Endodermal cell (in vitro differentiated cells): ENCODE data around the gene LSM14A. TPM values are rescaled to one million over a fixed set of nuclear protein-coding genes. Genes with fewer than 3 reads are reported as not detected.
"Not testable (repeated sequence)": the region's sequence is repeated elsewhere in the genome, so short reads cannot be mapped to it uniquely, and the experiment has no call there.

Experiments
- DNase-seq: peaks from one replicate; pipeline ENCODE4 v3.0.0-alpha.2; 2017
- H3K27ac ChIP-seq: 2 replicates; pipeline ENCODE4 v1.5.1; 2013; ENCODE audit warnings: mild to moderate bottlenecking, low read depth, low read length, moderate library complexity
- H3K27me3 ChIP-seq: 2 replicates; pipeline ENCODE4 v1.6.1; 2013; ENCODE audit warnings: mild to moderate bottlenecking, low read length, moderate library complexity; ENCODE audit not compliant: insufficient read depth, control insufficient read depth, poor library complexity, severe bottlenecking
- H3K36me3 ChIP-seq: 2 replicates; pipeline ENCODE4 v1.7.0; 2013; ENCODE audit warnings: mild to moderate bottlenecking, low read length, moderate library complexity; ENCODE audit not compliant: control insufficient read depth, insufficient read depth
- H3K4me1 ChIP-seq: one replicate; pipeline ENCODE4 v1.7.0; 2013; ENCODE audit warnings: low read length; ENCODE audit not compliant: control insufficient read depth, insufficient read depth
- H3K4me3 ChIP-seq: 2 replicates; pipeline ENCODE4 v1.5.1; 2013; ENCODE audit warnings: mild to moderate bottlenecking, low read length, moderate library complexity
- H3K9ac ChIP-seq: 2 replicates; pipeline ENCODE4 v1.6.1; 2013; ENCODE audit warnings: mild to moderate bottlenecking, low read length, moderate library complexity; ENCODE audit not compliant: poor library complexity, severe bottlenecking; ENCODE audit errors: extremely low read depth
- H3K9me3 ChIP-seq: 2 replicates; pipeline ENCODE4 v1.6.1; 2013; ENCODE audit warnings: mild to moderate bottlenecking, low read length, moderate library complexity; ENCODE audit not compliant: control insufficient read depth
- H3K27ac Mint-ChIP-seq: 2 replicates; pipeline ENCODE4 v1.8.0; 2020; ENCODE audit warnings: mixed read lengths
- H3K27me3 Mint-ChIP-seq: 2 replicates; pipeline ENCODE4 v1.8.0; 2021; ENCODE audit warnings: mild to moderate bottlenecking, mixed read lengths; ENCODE audit not compliant: insufficient read depth
- H3K36me3 Mint-ChIP-seq: 2 replicates; pipeline ENCODE4 v1.8.0; 2020; ENCODE audit warnings: low read depth, mixed read lengths
- H3K4me1 Mint-ChIP-seq: 2 replicates; pipeline ENCODE4 v1.8.0; 2020; ENCODE audit warnings: mixed read lengths
- H3K4me3 Mint-ChIP-seq: 2 replicates; pipeline ENCODE4 v1.8.0; 2020; ENCODE audit warnings: mild to moderate bottlenecking, moderate library complexity, mixed read lengths
- H3K9me3 Mint-ChIP-seq: 2 replicates; pipeline ENCODE4 v1.8.0; 2020; ENCODE audit warnings: mild to moderate bottlenecking, mixed read lengths
- WGBS, 2 experiments: methylation state at CpG; one replicate each; pipeline versions ENCODE4 v1.1.5 to v1.1.7; 2013; ENCODE audit warnings: missing lambda C conversion rate in 2 of 2, mixed read lengths in 1 of 2; ENCODE audit not compliant: insufficient coverage in 1 of 2, insufficient read length in 1 of 2; 5-methylcytosine and 5-hydroxymethylcytosine counted together
- total RNA-seq, 2 donors: library from RNA; stranded (reverse); fragmentation: NEBNext Ultra II Directional in 1 of 2; extraction: Animal tissue kit (Norgen Biotek cat#: 25700) in 1 of 2; gene quantifications; 2 replicates in 1 of 2; 3 replicates in 1 of 2; pipeline ENCODE4 v1.2.1, GENCODE V29; 2021
- TF ChIP-seq, protein P1 (sequence below): fragments of 200-600 bp; sonication (generic); conservative IDR thresholded peaks from 2 replicates; pipeline ENCODE4 v1.5.0; 2021; ENCODE audit warnings: antibody characterized with exemption, mild to moderate bottlenecking

LSM14A gene
- total RNA-seq, 2 donors from 2014 or later, result 188 to 192 TPM

DNA sequence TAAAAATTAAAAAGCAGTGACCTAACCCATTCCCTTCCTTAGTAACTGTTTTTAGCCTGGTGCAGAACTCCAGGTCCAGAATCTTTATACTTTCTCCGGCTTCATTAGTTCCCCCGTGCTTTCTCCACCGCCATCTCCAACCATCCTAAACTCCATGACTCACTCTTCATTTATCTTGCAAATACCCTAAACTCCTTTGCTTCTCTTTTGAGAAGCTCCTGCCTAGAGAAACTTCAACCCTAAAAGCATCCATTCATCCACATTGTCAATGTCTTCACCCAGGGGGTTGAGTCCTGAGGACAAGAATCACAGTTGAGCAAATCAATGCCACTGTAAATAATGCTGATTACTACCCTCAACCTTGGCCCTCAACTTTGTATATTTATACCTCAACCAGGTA is 65.0 kb downstream of the LSM14A start:
- Histone ChIP-seq H3K4me1 (no peaks in the 10 kb centered on the region), H3K9me3 (no peaks in the 10 kb centered on the region), H3K27ac (no peak overlapping the region), H3K4me3 (no peak overlapping the region), H3K36me3 (peaks cover 6% of the 10 kb centered on the region), H3K9ac (no peak overlapping the region), H3K27me3 (no peaks in the 10 kb centered on the region)
- DNase-seq, result no peak
- 40 to 75% methylated on average over 2 to 3 of the region's 3 CpGs for WGBS, 2 experiments
- H3K27ac Mint-ChIP-seq, result peak overlapping the region; percentile 16
- TF ChIP-seq, protein P1, sequence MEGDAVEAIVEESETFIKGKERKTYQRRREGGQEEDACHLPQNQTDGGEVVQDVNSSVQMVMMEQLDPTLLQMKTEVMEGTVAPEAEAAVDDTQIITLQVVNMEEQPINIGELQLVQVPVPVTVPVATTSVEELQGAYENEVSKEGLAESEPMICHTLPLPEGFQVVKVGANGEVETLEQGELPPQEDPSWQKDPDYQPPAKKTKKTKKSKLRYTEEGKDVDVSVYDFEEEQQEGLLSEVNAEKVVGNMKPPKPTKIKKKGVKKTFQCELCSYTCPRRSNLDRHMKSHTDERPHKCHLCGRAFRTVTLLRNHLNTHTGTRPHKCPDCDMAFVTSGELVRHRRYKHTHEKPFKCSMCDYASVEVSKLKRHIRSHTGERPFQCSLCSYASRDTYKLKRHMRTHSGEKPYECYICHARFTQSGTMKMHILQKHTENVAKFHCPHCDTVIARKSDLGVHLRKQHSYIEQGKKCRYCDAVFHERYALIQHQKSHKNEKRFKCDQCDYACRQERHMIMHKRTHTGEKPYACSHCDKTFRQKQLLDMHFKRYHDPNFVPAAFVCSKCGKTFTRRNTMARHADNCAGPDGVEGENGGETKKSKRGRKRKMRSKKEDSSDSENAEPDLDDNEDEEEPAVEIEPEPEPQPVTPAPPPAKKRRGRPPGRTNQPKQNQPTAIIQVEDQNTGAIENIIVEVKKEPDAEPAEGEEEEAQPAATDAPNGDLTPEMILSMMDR, result no peak
- H3K27me3 Mint-ChIP-seq, result no peaks in the 10 kb centered on the region
- no peak overlapping the region for H3K4me3 Mint-ChIP-seq
- H3K9me3 Mint-ChIP-seq, result no peaks in the 10 kb centered on the region
- H3K4me1 Mint-ChIP-seq, result peaks cover 4% of the 10 kb centered on the region
- H3K36me3 Mint-ChIP-seq, result peaks cover 13% of the 10 kb centered on the region

DNA sequence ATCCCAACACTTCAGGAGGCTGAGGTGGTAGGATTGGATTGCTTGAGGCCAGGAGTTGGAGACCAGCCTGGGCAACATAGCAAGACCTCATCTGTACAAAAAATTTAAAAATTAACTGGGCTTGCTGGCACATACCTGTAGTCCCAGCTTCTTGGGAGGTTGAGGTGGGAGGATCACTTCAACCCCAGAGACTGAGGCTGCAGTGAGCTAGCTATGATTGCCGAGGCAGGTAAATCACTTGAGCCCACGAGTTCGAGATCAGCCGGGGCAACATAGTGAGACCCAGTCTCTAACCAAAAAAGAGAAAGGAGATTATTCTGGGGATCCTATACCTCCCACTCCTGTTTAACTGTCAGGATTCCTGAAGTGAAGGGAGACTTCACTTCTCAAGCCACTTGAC is 65.6 kb downstream of the LSM14A start:
- TF ChIP-seq, protein P1, result no peak
- no peak for DNase-seq
- peaks cover 5% of the 10 kb centered on the region for H3K36me3 ChIP-seq
- no peak overlapping the region for H3K9ac ChIP-seq
- no peaks in the 10 kb centered on the region for H3K9me3 ChIP-seq
- Mint-ChIP-seq H3K27ac (no peak overlapping the region), H3K4me1 (peaks cover 2% of the 10 kb centered on the region), H3K9me3 (no peaks in the 10 kb centered on the region), H3K4me3 (no peak overlapping the region), H3K36me3 (peaks cover 13% of the 10 kb centered on the region), H3K27me3 (no peaks in the 10 kb centered on the region)
- no peaks in the 10 kb centered on the region for H3K27me3 ChIP-seq
- H3K27ac ChIP-seq, result no peak overlapping the region
- H3K4me3 ChIP-seq, result no peak overlapping the region
- 95 to 98% methylated on average over 4 of the region's 4 CpGs for WGBS, 2 experiments
- no peaks in the 10 kb centered on the region for H3K4me1 ChIP-seq

DNA sequence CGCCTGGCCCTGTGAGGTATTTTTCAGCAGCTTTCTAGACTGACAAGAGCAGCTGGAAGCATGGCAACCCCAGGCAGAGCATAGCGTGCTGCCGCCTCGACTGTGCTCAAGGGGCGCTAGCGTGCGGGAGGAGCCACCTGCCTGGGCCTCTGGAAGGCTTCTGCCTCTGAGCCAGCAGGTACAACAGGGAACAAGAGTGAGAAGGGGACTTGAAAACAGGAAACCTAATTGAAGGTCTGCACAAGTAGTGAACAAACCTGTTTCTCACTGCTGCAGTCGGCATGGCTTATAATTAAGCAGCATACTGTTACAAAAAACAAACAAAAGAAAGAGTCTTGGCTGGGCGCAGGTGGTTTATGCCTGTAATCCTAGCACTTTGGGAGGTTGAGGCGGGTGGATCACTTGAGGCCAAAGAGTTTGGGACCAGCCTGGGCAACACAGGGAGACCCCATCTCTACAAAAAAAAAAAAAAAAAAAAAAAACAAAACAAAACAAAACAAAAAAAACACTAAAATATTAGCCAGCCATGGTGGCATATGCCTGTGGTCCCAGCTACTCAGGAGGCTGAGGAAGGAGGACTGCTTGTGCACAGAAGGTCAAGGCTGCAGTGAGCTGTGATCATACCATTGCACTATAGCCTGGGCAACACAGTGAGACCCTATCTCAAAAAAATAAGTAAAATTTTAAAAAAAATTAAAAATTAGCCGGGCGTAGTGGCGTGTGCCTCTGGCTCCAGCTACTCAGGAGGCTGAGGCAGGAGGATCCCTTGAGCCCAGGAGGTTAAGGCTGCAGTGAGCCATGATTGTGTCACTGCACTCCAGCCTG is 69.4 kb downstream of the LSM14A start:
- Histone ChIP-seq H3K27ac (no peak overlapping the region), H3K36me3 (no peaks in the 10 kb centered on the region), H3K27me3 (no peaks in the 10 kb centered on the region), H3K9me3 (no peaks in the 10 kb centered on the region), H3K9ac (no peak overlapping the region), H3K4me3 (no peak overlapping the region), H3K4me1 (no peaks in the 10 kb centered on the region)
- Mint-ChIP-seq H3K27me3 (no peaks in the 10 kb centered on the region), H3K4me3 (no peak overlapping the region), H3K27ac (no peak overlapping the region), H3K36me3 (peaks cover 4% of the 10 kb centered on the region), H3K4me1 (peaks cover 5% of the 10 kb centered on the region), H3K9me3 (no peaks in the 10 kb centered on the region)
- WGBS, 2 experiments, result 70 to 74% methylated on average over 8 to 13 of the region's 13 CpGs
- TF ChIP-seq, protein P1, result peak; percentile 88
- DNase-seq, result peak; percentile 95

DNA sequence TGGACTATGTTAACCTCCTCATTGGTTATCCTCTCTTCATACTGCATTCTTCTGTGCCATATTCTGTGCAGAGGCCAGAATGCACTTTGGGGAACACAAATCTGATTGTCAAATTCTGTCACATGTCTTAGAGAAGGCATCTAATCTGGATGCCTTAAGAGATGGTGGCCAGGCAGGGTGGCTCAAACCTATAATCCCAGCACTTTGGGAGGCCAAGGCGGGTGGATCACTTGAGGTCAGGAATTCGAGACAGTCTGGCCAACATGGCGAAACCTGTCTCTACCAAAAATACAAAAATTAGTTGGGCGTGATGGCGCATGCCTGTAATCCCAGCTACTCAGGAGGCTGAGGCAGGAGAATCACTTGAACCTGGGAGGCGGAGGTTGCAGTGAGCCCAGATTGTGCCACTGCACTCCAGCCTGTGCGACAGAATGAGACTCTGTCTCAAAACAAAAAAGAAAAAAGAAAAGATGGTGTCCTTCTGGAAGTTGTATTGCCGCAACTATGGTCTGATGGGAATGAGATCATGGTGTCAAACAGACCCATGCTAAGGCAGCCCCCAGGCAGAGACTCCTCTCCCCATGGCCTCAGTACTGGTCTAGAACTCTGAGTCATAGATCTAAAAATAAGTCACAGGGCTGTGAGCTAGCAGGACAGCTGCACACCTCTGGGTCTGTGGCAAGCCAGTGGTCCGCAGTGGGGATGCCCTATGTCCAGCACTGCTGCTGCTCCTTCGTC is 71.0 kb downstream of the LSM14A start:
- H3K4me3 ChIP-seq, H3K9ac ChIP-seq, H3K4me1 Mint-ChIP-seq, H3K27me3 ChIP-seq, H3K27me3 Mint-ChIP-seq, H3K27ac ChIP-seq, DNase-seq, H3K4me3 Mint-ChIP-seq, H3K4me1 ChIP-seq, H3K27ac Mint-ChIP-seq, H3K36me3 Mint-ChIP-seq, H3K9me3 Mint-ChIP-seq, H3K36me3 ChIP-seq, H3K9me3 ChIP-seq: not testable (repeated sequence)
- 93 to 98% methylated on average over 4 to 10 of the region's 10 CpGs for WGBS, 2 experiments
